GM19025 (cell line): ENCODE results near the gene DNMT3L.
"Not testable (repeated sequence)": the region's sequence is repeated elsewhere in the genome, so short reads cannot be mapped to it uniquely, and the experiment has no call there.

Source experiments
- ATAC-seq: cut with Tn5 transposase; IDR thresholded peaks from one replicate; pipeline ENCODE4 v1.9.1; 2021; ENCODE audit warnings: mild to moderate bottlenecking, low read depth, moderate library complexity; ENCODE audit not compliant: unreplicated experiment

DNMT3L gene

GRCh38 chr21:44261675-44262295 lies at the start of gene DNMT3L:
TSS of gene DNMT3L (minus strand) at chr21:44261897. CDS start at chr21:44261259, 638 bp downstream.
- no peak for ATAC-seq

- ATAC-seq, result no peak
Measured at GRCh38 chr21:44310628-44311507, 49.2 kb upstream of the DNMT3L start.

- no peak for ATAC-seq
Measured at GRCh38 chr21:44306936-44307704, 45.4 kb upstream of the DNMT3L start.

GRCh38 chr21:44305691-44306090 lies 44.0 kb upstream of the DNMT3L start:
- no peak for ATAC-seq

- ATAC-seq, result no peak
Measured at GRCh38 chr21:44304877-44305293, 43.2 kb upstream of the DNMT3L start.

GRCh38 chr21:44304011-44304616 lies 42.4 kb upstream of the DNMT3L start:
- no peak for ATAC-seq

- no peak for ATAC-seq
Measured at GRCh38 chr21:44303490-44303981, 41.8 kb upstream of the DNMT3L start.

DNA sequence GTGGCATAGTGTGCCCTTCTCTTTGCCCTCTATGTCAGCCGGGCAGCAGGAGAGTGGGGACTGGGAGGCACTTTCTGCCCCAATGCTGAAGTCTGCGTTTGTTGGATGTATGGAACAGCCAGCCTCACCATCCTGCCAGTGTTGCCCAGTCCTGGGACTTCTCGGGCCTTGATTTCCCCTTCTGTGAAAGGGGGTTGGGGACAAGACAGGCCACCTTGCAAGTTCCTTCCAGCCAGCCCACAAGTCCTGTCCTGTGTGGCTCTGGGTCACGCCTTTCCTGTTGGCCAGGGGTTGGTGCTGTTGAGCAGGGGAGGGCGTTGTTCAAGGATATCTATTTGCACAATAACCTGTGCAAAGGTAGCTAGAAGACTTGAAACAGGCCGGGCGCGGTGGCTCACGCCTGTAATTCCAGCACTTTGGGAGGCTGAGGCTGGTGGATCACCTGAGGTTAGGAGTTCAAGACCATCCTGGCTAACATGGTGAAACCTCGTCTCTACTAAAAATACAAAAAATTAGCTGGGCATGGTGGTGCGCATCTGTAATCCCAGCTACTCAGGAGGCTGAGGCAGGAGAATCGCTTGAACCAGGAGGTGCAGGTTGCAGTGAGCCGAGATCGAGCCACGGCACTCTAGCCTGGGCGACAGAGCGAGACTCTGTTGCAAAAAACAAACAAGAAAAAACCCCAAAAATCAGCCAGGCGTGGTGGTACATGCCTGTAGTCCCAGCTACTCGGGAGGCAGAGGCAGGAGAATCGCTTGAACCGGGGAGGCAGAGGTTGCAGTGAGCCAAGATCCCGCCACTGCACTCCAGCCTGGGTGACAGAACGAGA lies 41.1 kb upstream of the DNMT3L start:
- not testable (repeated sequence) for ATAC-seq

DNA sequence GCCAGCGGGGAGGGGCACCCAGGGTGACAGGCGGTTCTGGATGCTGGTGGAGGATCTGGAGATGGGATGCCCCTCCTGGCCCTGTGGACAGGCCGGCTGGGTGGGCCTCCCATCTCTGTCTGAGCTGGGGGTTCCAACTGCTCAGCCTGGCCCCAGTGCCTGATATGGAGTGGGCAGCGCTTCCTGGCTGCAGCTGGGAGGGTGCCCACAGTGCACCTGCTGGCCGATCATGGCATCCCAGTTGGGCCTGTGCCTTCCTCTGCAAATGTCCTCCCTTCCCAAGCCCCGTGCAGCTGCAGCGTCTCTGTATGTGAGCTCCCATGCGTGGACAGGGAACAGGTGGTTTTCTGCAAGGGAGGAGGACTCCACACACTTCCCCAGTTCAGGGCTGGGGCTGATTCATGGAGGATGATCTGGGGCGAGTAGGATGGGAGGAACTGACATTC lies 40.3 kb upstream of the DNMT3L start:
- no peak for ATAC-seq

- no peak for ATAC-seq
Measured at GRCh38 chr21:44301141-44301540, 39.4 kb upstream of the DNMT3L start.

GRCh38 chr21:44300262-44300959 lies 38.7 kb upstream of the DNMT3L start:
- ATAC-seq, result peak; percentile 26

- ATAC-seq, result peak; percentile 63
Measured at GRCh38 chr21:44299458-44300261, 38.0 kb upstream of the DNMT3L start, which contains the start of gene PFKL. TSS of gene PFKL (plus strand) at chr21:44300053. CDS start at chr21:44300106, 53 bp downstream.

GRCh38 chr21:44299085-44299457 lies 37.4 kb upstream of the DNMT3L start:
- no peak for ATAC-seq

- no peak for ATAC-seq
Measured at GRCh38 chr21:44298301-44298700, 36.6 kb upstream of the DNMT3L start.

- ATAC-seq, result no peak
Measured at GRCh38 chr21:44297525-44298290, 36.0 kb upstream of the DNMT3L start.

- ATAC-seq, result no peak
Measured at GRCh38 chr21:44296916-44297315, 35.2 kb upstream of the DNMT3L start.

DNA sequence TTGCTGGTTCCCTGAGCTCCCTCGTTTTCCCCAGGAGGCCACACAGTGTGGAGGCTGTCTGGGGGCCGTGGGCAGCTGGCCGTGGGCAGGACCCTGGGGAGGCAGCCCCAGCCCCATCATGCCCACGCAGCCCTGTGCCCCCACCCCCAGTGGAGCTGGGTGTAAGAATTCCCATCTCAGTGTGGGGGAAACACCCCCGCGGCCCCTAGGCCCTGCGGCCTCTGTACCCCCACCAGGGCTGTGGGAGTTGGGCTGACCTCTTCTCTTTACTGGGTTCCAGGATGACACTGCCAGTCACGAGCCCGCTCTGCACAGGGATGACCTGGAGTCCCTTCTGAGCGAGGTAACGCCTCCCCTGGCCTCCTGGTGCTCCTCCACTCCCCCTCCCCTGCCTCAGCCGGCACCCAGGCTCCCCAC lies 34.4 kb upstream of the DNMT3L start:
- no peak for ATAC-seq
